GM19372 (cell line): ENCODE measurements around the gene RNPS1.

Experiments used
- ATAC-seq: cut with Tn5 transposase; IDR thresholded peaks from one replicate; pipeline ENCODE4 v1.9.1; 2021; ENCODE audit warnings: mild to moderate bottlenecking, low read depth, moderate library complexity; ENCODE audit not compliant: unreplicated experiment

The RNPS1 gene

GRCh38 chr16:2267913-2268666, at the start of gene RNPS1:
TSS of gene RNPS1 (minus strand) at chr16:2268126. CDS start at chr16:2264643, 3,483 bp downstream.
- peak; percentile 85 for ATAC-seq

DNA sequence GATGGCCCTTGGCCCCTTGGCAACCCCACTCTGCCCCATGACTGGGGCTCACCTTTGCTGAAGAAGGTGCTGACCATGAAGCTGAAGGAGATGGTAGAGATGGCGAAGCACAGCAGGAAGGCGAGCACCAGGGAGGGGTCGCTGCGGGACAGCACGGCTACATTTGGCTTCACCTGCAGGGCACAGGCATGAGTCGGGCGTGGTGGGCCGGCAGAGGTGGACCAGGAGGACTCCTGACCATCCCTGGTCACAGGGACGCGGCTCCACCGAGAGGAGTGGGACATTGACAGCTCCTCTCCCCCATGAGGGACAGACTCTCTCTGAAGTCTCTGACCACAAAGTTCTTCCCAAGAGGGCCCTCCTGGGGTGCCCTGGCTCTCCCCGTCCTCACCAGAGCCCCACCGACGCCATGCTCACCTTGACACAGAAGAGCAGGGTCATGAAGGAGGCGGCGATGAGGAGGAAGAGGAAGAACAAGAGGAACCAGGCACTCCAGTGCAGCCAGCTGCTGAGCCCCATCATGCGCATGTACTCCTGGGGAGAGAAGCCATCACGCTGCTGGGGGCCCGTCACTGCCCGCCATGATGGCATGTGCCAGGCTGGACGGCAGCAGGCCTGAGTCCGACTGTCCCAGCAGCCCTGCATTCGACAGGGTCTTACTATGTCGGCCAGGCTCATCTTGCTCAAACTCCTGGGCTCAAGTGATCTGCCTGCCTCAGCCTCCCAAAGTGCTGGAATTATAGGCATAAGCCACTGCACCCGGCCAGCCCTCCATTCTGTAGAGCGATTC, 49.5 kb upstream of the RNPS1 start:
- no peak for ATAC-seq

DNA sequence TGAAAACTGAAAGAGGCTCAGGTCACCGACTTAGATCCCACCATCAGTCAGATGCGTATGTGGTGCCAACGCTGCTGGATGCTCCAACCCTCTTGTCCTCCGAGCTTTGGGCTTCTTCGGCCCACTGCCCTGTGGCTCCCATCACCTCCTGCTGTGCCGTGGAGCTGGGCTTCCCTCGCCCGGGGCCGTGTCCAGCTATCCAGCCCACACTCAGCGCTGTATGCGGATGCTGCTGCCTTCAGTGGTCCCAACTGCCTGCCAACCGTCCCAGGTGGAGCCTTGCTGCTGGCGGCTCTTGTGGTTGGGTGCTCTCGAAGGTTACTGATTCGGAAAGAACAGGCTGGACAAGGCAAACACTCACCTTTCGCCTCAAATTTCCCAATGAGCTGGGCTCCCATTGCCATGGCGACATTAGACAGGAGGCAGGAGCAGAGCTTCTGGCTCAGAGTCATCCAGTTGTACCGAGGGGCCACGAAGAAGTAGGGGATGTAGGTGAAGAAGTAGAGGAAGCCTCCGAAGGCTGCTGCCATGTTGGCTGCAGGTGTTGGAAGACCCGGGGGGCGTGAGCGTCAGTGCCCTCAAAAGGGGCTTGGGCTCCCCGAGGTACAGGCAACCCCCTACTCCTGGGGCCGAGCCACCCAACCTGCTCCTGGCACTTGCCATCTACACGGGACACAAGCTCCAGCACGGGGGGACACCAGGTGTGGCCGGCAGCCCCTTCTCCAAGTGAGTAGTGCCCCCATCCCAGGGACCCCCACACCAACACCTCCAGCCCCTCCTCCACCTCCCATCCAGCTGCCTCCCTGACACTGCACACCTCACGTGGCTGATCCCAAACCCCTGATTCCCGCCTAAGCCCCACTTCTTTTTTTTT, 40.4 kb upstream of the RNPS1 start:
- ATAC-seq, result no peak

DNA sequence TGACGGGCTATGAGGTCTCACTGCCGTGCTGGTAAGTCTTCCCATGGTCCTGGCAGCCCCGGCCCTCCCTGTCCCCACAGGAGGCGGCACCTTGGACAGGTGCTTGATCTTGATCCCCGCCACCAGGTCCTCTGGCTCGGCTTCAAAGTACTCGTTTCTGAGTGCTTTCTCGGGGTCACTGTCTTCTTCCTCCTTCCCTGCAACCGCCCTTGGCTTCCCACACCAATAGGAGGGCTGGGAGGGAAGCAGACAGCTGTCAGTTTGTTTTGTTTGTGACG, 31.9 kb upstream of the RNPS1 start:
- ATAC-seq, result no peak

GRCh38 chr16:2299121-2299914, 31.4 kb upstream of the RNPS1 start:
- no peak for ATAC-seq

- no peak for ATAC-seq
Measured at GRCh38 chr16:2298621-2299020, 30.7 kb upstream of the RNPS1 start.

GRCh38 chr16:2297506-2297860, 29.6 kb upstream of the RNPS1 start:
- no peak for ATAC-seq

- no peak for ATAC-seq
Measured at GRCh38 chr16:2296661-2297505, 29.0 kb upstream of the RNPS1 start.

GRCh38 chr16:2295056-2295798, 27.3 kb upstream of the RNPS1 start:
- ATAC-seq, result no peak

GRCh38 chr16:2292221-2292620, 24.3 kb upstream of the RNPS1 start:
- ATAC-seq, result no peak

GRCh38 chr16:2289282-2289681, 21.4 kb upstream of the RNPS1 start:
- ATAC-seq, result no peak

GRCh38 chr16:2288726-2289125, 20.8 kb upstream of the RNPS1 start:
- ATAC-seq, result no peak

GRCh38 chr16:2287916-2288547, 20.1 kb upstream of the RNPS1 start:
- ATAC-seq, result no peak

DNA sequence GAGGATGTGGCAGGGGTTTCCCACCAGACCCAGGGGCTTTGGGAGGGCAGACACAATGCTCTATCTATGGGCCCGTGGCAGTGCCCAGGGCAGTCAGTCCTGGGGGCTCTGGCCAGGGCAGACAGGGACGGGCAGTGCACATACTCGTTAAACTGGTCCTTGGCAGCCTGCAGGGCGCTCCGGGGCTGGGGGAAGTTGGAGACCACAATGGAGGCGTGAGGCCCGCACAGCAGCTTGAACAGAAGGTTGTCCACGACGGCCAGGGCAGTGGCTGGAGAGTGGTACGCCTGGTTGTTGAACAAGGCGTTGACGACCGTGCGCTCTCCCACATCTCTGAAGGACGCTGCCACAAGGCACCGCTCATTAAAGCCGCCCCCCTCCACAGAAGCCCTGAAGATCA, 18.6 kb upstream of the RNPS1 start:
- ATAC-seq, result no peak

- ATAC-seq, result no peak
Measured at GRCh38 chr16:2285731-2286191, 17.8 kb upstream of the RNPS1 start.

DNA sequence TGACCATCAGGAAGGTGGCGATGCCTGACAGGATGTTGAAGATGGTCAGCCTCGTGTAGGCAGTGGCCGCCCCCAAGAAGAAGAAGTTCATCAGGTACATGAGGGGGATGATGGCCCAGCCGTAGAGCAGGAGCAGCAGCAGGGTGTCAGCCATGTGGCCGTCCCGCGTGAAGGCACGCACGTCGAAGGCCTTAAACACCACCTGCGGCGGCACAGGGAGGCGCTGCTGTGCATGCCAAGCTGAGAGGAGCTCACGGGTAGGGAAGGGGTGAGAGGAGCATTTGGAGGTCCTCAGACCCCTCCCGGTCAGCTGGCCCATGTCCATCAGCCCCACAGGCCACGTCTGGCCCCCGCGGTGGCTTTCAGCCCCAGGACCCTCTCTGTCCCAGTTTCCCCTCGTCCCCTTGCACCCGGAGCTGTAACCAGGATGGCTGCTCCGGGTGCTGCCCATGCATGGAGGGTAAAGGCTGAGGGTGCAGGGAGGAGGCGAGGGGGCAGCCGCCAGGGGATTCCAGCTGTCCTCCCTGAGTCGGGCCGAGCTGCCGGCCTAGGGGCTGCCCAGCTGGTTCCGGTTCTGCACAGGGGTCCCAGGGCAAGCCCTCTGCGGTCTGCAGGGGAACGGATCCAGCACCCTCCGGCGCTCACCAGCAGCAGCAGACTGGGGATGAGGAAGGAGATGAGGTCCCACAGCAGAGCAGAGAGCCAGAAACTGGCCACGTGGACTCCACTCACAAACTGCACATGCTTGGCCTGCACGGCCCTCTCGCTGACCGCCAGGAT, 17.1 kb upstream of the RNPS1 start:
- no peak for ATAC-seq

DNA sequence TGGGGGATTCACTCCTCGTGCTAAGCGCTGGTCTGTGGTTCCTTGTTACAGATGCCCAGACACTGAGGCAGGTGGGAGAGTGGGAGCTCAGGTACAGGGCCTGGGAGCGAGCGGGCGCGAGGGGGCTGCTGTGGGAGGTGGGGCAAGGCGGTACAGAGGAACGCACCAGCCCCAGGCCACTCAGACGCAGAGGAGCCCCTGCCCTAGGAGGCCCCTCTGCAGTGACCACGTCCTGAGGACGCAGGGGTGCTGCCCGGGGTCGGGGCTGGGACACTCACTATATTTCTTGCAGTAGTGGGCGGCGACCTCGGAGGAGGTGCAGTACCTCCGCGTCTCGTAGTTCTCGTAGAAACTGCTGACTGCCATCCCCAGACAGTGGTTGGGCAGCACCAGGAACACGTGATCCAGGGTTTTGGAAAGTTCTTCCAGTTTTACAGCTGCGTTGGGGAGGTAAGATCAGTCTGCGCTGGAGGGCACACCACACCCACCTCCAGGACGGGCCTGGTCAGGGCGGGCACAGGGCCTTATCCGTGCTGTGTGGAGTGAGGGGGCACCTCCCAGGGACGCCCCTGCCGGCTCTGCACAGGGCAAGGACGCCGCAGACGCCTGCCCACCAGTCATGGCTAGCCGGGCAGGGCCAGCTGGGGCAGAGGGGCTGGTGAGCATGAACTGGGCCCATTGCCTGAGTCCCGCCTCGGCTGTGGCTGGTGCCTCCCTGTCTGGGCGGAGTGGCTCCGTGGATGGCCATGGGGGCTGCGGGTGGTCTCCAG, 16.3 kb upstream of the RNPS1 start:
- ATAC-seq, result no peak
